ENCODE data around the gene BRICD5.

BRICD5 gene

DNA sequence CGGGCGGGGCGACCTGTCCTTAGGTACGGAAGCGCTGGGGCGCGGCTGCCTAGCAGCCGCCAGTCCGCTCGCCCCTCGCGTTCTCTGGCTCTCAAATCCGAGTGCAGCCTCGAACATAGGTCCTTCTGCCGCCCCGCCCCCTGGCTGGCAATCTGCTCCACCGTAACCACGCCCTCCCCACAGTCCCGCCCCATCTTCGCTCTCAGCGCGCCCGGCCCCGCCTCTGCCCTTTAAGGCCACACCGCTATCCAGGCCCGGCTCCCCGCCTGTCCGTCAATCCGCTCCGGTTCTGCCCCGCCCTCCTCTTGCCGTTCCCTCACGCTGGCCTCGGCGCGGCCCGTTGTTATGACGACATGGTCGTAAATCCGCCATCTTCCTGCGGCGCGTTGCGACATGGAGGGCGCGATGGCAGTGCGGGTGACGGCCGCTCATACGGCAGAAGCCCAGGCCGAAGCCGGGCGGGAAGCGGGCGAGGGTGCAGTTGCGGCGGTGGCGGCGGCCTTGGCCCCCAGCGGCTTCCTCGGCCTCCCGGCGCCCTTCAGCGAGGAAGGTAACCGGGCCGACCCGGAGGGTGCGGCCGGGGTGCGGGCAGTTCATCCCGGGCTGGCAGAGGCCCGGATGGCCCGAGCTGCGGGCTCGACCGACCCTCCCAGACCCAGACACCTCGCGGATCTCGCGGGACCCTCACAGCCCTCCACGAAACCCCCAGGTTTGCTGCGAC, 12.7 kb upstream of the BRICD5 start, which contains the start of gene E4F1:
E4F1 (plus strand) TSS at position 371 of the 721 bp plus-strand sequence; CDS start at position 394, 23 bp downstream.
- peak; percentile 99 for DNase-seq (ENCODE audit: insufficient read length, low spot score)
- peak; percentile 98 for TF ChIP-seq POLR2A (IDR thresholded peaks at IDR 0.05; ENCODE audit: low read depth, low read length)
- peak; percentile 20 for FAIRE-seq

DNA sequence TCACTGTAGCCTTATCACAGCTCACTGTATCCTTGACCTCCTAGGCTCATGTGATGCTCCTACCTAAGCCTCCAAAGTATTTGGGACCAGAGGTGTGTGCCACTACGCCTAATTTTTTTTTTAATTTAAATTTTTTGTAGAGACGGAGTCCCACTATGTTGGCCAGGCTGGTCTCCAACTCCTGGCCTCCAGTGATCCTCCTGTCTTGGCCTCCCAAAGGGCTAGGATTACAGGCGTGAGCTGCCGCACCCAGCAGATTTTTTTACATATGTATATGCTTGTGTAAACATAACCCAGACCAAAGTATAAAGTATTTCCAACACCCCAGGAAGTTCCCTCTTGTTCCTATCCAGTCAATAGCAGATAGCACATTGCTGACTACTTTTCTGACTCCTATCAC, 5.7 kb upstream of the BRICD5 start:
- no peak for DNase-seq (ENCODE audit: insufficient read length, low spot score)
- no peak for TF ChIP-seq POLR2A (IDR thresholded peaks at IDR 0.05; ENCODE audit: low read depth, low read length)
- FAIRE-seq = no peak

DNA sequence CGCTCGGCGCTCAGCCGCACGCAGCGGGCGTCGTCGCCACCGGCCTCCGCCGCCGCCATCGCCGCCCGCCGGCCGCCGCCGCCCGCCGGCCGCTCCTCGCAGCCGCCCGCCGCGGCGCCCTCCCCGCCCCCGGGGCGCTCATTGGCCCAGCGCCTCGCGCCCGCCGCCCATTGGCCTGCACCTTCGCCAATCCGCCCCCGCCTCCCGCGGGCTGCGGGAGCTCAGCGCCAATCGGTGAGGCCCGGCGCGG, 4.0 kb upstream of the BRICD5 start, which contains the start of gene PGP:
PGP (minus strand) TSS at position 122 of the 250 bp plus-strand sequence; CDS start at position 59, 63 bp downstream.
- TF ChIP-seq POLR2A (IDR thresholded peaks at IDR 0.05; ENCODE audit: low read depth, low read length) = peak; percentile 88
- no peak for DNase-seq (ENCODE audit: insufficient read length, low spot score)
- no peak for FAIRE-seq

DNA sequence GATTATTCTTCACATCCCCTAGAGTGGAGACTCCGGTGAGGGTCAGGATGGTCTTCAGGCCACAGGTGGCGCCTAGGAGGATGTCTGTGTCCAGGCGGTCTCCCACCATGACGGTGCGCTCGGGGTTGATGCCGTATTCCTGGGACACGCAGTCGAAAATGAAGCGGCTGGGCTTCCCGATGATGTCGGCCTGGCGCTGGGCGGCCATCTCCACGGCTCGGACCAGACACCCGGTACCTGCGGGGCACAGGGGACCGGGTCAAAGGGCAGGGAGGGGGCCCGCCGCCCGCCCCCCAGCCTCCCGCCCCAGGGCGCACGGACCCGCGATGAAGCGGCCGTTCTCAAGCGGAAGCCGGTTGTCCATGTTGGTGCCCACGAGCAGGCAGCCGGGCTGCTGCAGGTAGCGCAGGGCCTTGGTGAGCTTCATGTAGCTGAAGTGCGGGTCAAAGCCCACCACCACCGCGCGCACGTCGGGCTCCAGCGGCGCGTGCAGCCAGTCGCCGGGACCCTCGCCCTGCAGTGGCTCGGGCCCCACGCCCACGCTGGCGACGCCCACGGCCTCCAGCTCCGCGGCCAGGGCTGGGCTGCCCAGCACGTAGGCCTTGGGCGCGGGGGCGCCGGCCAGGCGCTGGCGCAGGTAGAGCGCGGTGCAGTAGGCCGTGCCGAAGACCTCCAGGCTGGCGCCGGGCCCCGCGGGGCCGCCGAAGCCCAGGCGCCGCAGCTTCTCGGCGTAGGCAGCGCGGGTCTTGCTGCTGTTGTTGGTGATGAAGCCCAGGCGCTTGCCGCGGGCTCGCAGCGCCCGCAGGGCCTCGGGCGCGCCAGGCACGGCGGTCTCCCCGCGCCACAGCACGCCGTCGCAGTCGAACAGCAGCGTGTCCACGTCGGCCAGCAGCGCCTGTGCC, 3.4 kb upstream of the BRICD5 start:
- FAIRE-seq (no peak), DNase-seq (ENCODE audit: insufficient read length, low spot score) (no peak)
- TF ChIP-seq POLR2A (IDR thresholded peaks at IDR 0.05; ENCODE audit: low read depth, low read length) = no peak

DNA sequence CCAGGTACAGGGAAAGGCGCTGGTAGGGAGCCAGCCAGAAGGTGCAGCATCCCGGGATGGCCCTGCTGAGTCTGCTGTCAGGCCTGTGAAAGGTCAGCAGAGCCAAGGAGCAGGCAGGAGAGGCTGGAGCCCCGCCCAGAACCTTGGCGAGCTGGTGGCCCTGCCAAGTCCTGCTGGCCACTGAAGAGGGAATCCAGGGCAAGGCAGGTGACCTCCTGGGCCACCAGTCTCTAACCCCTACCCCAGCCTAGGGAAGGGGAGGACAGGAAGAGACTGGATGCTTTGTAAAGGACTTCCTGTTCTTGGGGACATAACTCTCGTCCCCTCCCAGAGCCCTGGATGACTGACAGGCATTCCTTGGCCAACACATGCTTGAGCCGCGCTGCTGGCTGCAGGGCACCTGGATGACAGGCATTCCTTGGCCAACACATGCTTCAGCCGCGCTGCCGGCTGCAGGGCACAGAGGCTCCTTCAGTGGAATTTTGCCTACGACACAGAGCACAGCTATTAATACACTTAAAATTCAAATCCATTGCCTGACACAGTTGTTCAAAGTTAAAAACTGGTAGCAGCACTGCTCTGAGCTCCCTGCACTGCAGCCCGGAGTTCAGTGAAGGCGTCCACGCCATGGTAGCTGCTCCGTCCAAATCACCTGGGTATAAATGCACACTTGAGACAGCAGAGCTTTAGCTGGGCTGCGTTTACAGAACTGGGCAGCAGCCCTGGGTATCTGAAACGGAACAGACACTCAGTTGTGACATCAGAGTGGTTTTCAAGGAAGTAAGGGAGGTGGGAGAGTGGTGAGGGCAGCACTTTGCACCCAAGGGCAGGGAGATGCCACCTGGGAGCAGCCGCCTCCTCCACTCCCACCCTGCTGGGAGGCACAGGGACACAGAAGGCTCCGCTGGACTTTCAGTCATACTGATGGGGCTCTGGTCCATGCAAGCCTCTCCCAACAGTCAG, 2.0 kb upstream of the BRICD5 start:
- DNase-seq (ENCODE audit: insufficient read length, low spot score) (no peak), FAIRE-seq (no peak)
- TF ChIP-seq POLR2A (IDR thresholded peaks at IDR 0.05; ENCODE audit: low read depth, low read length) = no peak

DNA sequence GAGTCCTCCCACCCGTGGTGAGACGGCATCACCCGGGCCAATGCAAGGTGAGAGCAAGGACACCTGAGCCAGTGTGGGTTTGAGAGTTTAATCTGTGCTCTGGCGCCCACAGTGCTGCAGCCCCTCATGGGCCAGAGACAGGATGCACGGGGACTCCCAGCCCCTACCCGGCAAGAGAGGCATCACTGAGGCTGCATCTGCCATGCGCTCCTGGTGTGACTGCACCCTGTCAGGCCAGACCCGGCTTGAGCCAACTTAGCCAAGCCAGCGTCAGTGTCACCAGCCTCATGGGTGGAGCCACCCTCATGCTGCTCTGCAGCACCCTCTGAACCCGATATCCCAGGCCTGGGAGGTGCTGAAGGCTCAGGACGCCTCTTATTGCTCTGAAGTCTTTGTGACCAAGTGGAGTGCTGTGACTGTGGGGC, 1.3 kb upstream of the BRICD5 start:
- no peak for TF ChIP-seq POLR2A (IDR thresholded peaks at IDR 0.05; ENCODE audit: low read depth, low read length)
- FAIRE-seq (no peak), DNase-seq (ENCODE audit: insufficient read length, low spot score) (no peak)

DNA sequence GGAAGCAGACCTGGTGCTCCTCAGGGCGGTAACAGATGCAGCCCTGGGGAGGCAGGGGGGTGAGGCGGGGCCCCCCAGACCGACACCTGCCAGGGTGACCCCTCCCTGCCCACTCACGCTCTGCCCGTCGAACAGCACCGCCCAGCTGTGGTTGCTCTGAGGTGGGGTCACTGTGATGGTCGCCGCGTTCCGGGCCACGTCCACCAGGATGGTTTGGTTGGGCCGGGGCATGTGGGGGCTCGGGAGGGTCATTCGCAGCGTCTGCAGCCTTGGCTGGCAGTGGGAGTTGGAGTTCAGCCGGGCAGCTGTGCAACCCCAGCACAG, 692 bp downstream of the BRICD5 start:
- TF ChIP-seq POLR2A (IDR thresholded peaks at IDR 0.05; ENCODE audit: low read depth, low read length) = no peak
- DNase-seq (ENCODE audit: insufficient read length, low spot score) (no peak), FAIRE-seq (no peak)

DNA sequence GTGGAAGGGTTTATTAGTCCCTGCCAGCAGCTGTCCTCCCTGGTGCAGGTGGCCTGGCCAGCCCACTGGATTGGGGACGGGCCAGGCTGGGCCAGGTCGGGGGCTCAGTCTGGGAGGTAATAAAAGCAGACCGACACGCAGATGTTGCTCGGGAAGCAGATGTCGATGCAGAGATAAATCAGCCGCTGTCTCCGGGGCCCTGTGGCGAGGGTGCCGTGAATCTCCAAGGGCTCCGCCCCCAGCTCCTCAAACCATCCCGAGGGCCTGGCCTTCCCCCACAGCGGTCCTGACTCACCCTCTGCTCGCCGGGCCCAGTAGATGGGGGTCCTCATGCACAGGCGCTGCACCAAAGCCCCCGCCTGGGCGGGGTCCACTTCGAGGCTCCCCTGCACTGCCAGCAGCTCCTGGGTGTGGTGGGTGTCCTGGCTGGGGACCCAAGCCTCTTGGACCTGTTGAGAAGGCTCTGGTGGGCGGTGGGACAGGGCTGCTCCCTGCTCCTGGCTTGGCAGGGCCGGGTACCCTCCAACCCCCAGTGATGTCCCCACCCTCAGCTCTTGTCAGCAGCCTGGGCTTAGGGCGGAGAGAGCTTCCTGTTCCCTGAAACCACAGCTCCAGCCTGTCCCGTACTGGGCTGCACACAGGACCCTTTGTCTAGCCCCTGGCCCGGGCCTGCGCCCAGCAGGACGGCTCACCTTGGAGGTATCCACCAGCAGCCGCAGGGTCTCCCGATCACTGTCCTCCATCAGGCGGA, 1.2 kb downstream of the BRICD5 start:
- TF ChIP-seq POLR2A (IDR thresholded peaks at IDR 0.05; ENCODE audit: low read depth, low read length) = no peak
- no peak for FAIRE-seq
- DNase-seq (ENCODE audit: insufficient read length, low spot score) = no peak

DNA sequence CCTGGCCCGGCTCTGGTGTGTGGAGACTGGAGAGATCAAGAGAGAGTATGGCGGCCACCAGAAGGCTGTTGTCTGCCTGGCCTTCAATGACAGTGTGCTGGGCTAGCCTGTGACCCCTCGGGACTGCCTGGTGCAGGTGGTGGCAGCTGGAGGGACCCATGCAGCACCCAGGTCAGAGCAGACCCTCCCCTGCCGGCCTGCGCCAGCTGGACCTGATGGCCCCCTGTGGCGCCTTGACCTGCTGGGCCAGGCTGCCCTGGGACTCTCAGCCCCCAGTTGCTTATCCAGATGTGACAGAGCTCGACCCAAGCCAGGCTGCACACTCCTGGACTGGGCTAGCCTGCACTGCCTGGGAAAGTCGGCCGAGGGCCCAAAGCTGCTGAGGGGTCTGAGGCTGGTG, 1.9 kb downstream of the BRICD5 start:
- DNase-seq (ENCODE audit: insufficient read length, low spot score) (no peak), FAIRE-seq (no peak)
- no peak for TF ChIP-seq POLR2A (IDR thresholded peaks at IDR 0.05; ENCODE audit: low read depth, low read length)

DNA sequence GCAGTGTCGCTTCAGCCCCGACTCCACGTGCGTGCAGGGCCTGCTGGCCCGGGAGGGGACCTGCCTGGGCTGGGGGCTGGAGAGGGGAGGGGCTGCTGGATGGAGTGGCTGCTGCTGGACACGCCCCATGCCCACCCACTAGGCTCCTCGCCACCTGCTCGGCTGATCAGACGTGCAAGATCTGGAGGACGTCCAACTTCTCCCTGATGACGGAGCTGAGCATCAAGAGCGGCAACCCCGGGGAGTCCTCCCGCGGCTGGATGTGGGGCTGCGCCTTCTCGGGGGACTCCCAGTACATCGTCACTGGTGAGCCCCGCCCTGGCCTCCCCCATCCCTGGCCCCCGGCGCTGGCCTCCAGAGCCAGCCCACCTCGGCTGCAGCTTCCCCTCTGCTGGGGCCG, 2.4 kb downstream of the BRICD5 start:
- FAIRE-seq = no peak
- DNase-seq (ENCODE audit: insufficient read length, low spot score) = no peak
- no peak for TF ChIP-seq POLR2A (IDR thresholded peaks at IDR 0.05; ENCODE audit: low read depth, low read length)

DNA sequence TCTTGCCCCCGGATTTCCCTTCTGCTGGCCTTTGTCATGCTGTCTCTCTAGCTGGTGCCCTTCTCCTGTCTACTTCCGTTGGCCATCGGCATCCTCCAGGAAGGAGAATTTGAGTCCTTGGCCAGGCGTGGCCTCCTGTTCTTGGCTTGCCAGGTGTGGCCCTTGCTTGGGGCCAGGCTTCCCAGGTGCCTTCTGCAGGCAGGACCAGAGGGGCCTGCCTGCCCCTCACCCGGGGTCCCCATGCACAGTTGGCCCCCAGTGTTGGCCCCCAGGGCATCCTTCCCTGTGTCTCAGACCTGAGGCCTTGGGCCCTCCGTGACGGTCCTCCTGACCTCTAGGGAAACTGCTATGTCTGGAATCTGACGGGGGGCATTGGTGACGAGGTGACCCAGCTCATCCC, 2.8 kb downstream of the BRICD5 start:
- no peak for TF ChIP-seq POLR2A (IDR thresholded peaks at IDR 0.05; ENCODE audit: low read depth, low read length)
- no peak for FAIRE-seq
- DNase-seq (ENCODE audit: insufficient read length, low spot score) = no peak

DNA sequence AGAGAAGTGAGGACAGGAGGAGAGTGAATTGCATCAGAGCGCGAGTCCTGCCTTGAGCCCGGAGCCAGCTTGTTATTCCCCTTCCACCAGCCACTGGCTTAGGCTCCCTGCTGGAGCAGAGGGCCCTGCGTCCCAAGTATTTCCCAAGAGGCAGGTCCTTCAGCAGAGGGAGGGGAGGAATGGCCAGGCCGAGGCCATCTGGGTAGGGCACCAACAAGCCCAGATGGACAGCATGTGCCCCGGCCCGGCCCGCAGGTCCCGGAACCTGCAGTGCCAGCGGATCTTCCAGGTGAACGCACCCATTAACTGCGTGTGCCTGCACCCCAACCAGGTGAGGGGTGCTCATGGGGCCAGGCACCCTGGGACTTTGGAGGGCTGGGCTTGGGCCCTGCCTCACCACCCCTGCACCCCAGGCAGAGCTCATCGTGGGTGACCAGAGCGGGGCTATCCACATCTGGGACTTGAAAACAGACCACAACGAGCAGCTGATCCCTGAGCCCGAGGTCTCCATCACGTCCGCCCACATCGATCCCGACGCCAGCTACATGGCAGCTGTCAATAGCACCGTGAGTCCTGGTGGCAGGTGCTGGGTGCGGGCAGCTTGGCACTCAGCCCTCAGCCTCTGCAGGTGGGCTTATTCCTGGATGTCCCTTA, 3.8 kb downstream of the BRICD5 start:
- TF ChIP-seq POLR2A (IDR thresholded peaks at IDR 0.05; ENCODE audit: low read depth, low read length) = no peak
- FAIRE-seq (no peak), DNase-seq (ENCODE audit: insufficient read length, low spot score) (no peak)

DNA sequence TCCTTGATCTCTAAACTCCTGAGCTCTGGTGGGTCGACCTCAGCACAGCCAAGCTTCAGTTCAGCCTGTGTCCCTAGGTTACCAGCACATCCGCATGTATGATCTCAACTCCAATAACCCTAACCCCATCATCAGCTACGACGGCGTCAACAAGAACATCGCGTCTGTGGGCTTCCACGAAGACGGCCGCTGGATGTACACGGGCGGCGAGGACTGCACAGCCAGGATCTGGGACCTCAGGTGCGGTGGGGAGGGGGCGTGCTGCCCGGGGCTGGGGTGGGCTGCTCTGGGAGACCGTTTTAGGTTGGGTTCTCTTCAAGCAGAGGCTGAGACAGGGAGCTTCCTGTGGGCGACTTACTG, 4.3 kb downstream of the BRICD5 start:
- no peak for TF ChIP-seq POLR2A (IDR thresholded peaks at IDR 0.05; ENCODE audit: low read depth, low read length)
- DNase-seq (ENCODE audit: insufficient read length, low spot score) (no peak), FAIRE-seq (no peak)
